GM21367 (cell line): ENCODE data around the gene CADPS2.

ENCODE experiments used
- ATAC-seq: cut with Tn5 transposase; IDR thresholded peaks from one replicate; pipeline ENCODE4 v1.9.1; 2021; ENCODE audit not compliant: unreplicated experiment

CADPS2 gene

GRCh38 chr7:122407195-122407594 is 479.1 kb downstream of the CADPS2 start:
- ATAC-seq, result no peak

DNA sequence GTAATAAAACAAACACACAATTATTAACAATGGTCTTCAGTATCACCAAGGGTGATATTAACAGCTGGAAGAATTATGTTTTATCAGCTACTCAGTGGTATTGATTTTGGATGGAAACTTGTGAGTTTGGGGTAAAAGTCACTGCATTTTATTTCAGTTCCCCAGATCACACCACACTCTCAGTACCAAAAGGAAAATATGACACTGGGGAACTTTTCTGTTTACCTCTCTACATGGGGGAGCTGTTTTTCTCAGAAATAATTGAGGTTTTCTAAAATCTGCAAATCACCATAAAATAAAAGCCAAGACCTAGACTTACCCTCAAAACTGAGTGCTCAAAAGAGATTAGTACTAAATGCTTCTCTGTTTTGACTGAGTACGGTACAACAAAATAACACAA is 483.1 kb downstream of the CADPS2 start:
- ATAC-seq, result no peak

DNA sequence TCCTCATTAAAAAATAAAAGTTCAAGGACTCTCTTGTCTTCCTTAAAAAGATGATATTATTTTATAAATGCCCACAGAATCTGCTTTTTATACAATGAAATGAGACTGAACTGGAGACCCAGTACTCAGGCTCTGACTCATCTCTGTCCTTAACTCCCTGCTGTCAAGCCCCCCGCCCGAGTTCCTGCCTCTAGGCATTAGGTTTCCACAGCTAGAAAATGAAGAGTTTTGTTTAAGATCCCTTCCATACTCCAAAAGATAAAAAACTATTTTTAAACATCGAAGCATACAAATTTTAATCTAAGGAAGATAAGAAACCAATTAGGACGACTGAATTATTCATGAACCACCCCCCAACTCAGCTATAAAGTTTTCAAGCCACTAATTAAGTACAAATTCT is 484.0 kb downstream of the CADPS2 start:
- ATAC-seq, result no peak

DNA sequence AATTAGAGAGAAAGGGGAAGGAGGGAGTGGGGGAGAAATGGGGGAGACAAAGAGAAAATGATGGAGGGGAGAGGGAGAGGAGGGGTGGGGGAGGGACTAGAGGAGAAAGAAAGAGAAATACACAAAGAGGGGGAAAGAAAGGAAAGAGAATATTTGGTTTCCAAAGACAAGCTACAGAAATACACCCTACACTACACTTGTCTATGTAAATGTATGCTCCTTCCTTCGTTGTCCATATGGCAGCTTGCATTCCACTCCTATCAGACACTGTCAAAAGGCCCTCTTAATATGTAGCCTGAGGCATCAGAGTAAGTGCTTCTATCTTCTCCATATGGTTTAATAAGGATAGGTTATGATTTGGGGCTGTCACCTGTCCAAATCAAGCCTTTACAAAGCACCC is 488.9 kb downstream of the CADPS2 start:
- ATAC-seq, result no peak

DNA sequence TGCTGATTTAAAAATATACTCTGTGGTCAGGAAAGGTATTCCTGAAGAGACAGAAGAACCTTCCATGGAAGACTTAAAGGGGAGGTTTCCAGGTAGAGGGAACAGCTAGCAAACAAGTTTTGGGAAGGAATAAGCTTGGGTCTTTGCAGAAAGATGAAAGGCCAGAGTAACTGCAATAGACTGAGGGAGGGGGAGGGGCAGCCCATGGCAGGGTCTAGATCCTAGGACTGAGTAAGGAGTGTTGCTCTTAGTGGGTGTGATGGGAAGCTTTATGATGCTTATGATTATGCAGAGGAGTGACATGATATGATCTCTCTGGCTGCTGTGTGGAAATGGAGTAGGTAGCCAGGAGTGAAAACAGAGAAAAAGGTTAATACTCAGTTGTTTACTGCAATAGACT is 491.7 kb downstream of the CADPS2 start:
- ATAC-seq, result no peak

DNA sequence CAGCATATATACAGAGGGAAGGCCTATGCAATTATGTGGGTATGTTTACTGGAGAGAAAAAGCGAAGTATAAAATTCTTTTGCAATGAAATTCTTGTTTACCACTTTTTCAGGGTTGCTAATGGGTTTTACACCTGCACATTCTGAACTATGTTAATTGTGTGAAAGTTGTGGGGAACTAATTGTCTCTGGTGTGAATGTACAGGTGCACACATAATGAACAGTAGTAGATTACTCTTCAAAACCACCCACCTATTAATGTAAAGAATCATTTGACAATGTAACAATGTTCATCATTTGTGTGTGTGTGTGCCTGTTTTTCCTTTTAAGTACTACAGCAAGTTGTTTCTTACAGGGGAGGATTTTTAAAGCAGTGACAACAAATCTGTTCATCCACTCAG is 501.7 kb downstream of the CADPS2 start:
- ATAC-seq, result no peak

- peak; percentile 80 for ATAC-seq
These were observed 502.3 kb downstream of the CADPS2 start for GRCh38 chr7:122383934-122384333.

DNA sequence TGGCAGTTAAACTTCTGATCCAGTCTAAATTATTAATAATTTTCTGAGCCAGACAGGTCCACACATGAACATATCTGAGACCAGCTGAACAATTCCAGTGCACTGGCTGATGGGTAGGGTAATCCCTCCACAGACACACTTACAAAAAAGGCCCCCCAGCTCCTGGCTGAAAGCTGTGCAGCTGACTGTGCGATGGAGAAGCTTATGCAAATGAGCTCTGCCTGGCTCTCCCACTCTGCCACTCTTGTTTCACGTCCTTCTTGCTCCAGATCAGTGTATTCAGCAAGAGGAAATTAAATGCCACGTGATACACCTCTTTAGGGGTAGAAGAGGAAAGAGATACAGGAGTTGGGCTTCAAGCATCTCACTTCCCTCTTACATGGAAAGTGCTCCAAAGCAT is 505.3 kb downstream of the CADPS2 start:
- no peak for ATAC-seq

DNA sequence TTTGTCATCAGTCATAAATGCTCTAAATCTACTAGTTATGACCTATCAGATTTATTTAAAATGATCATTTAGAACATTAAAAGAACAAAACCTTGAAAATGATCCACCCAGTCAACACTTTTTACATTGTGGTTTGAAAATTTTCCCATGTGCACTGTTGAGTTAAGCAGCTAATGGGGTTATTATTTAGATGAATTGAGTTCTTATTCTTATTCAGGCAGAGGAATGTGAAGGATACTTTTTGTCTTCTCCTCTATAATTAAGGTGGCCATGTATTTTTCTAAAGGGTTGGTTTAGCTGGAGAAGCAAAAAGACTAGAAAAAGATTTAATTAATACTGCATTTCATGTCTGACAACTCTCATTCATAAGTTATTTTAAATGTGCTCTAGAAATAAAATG is 506.8 kb downstream of the CADPS2 start:
- ATAC-seq, result no peak

- no peak for ATAC-seq
These were observed 516.5 kb downstream of the CADPS2 start for GRCh38 chr7:122369756-122370155.

DNA sequence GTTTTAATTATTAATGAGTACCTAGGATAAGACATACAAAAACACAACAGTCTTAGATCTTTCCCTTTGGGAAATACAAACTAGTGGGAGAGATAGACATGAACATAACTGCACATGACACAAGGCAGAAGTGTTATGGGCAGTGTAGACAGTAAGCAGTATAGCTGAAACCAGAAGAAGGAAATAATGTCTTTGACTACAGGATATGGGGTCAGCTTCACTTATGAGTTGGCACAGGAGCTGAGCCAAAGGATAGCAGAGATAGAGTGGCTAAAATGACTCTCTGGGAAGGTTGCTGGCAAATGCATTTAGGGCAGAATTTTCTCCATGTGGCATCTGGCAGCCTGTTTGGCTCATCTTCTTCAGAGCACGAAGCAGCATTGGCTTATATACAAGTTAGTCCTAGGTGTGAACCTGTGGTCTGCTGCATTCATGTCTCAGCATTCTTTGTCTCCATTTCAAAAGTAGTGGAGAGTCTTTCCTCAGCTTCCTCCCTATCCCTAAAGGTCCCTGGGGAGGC is 521.4 kb downstream of the CADPS2 start:
- ATAC-seq, result no peak

DNA sequence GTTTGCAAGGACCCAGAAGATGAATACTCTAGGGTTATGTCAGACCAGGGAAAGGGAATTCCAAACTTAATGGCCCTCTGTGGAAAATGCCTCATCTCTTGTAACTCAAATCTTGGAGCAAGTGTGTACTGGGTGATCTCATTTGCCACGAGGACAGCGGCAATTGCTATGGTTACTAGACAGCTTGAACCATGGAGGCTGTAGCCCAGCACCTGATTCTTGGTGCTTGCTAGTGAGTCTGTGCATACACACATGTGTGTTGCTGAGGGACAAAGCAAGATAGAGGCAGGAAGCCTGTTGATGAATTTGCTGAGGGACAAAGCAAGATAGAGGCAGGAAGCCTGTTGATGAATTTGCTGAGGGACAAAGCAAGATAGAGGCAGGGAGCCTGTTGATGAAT is 523.1 kb downstream of the CADPS2 start:
- ATAC-seq, result no peak

- ATAC-seq, result no peak
These were observed 523.8 kb downstream of the CADPS2 start for GRCh38 chr7:122362473-122362872.

DNA sequence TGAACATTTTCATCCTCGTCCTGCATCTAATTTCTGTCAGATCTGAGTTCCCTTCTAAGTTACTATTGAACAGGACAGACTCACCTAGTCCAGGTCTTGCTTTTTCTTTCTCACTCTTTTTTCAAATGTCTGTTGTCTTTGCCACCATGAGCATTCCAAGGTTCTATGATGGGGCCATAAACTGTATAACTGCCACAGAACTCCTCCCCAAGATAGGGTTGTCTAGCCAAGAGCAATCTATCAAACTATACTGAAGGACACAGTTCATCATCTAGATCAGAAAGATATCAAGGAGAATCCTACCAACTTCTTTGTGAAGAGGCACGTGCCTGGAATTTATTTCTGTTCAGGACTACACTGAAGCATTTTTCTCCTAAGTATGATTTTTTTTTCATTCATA is 531.6 kb downstream of the CADPS2 start:
- ATAC-seq, result no peak

DNA sequence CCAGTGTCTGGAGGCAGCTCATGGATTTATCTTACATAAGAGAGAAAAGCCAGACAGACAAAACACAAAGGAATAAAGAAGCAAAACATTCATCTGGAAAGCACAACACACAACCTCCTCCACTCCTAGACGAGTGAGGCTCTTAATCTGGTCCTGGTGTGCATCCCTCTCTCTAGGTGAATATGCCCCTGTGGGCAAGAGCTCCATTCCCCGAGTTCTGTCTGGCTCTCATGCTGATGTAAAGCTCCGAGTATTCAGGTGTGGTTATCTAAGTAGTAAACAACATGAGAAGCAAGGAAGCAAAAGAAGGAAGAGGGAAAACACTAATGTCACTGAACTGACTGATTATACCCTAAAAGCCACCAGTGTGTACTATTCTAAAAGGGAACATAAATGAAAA is 533.8 kb downstream of the CADPS2 start:
- no peak for ATAC-seq

DNA sequence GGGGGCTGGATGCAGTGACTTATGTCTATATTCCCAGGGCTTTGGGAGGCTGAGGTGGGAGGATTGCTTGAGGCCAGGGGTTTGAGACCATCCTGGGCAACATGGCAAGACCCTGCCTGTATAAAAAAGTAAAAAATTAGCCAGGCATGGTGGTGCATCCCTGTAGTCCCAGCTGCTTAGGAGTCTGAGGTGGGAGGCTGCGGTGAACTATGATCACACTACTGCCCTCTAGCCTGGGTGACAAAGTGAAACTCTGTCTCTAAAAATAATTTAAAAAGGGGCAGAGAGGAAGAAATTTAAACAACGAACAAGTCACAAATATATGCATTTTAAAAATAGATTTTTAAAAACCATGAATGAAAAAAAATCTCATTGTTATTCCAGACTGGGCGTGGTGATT is 535.6 kb downstream of the CADPS2 start:
- no peak for ATAC-seq

- no peak for ATAC-seq
These were observed 542.0 kb downstream of the CADPS2 start for GRCh38 chr7:122344303-122344620.

- ATAC-seq, result no peak
These were observed 542.5 kb downstream of the CADPS2 start for GRCh38 chr7:122343601-122344302.

DNA sequence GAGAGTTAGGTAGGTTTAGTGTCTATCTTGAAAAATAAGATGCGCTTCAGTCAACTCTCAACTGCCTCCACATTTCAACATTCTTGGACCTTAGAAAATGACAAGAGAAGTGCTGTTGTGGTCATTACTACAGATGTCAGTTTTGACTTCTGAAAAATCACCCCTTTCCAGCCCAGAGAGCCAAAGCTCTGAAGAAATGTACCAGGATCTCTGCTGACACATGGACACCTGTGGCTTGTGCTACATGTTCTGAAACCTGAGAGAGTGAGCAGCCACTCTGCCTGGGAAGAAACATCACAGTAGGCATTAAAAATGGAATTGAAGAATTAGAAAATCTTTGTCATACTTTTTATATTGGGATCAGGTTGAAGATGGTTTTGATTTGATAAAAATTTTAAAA is 545.8 kb downstream of the CADPS2 start:
- no peak for ATAC-seq

DNA sequence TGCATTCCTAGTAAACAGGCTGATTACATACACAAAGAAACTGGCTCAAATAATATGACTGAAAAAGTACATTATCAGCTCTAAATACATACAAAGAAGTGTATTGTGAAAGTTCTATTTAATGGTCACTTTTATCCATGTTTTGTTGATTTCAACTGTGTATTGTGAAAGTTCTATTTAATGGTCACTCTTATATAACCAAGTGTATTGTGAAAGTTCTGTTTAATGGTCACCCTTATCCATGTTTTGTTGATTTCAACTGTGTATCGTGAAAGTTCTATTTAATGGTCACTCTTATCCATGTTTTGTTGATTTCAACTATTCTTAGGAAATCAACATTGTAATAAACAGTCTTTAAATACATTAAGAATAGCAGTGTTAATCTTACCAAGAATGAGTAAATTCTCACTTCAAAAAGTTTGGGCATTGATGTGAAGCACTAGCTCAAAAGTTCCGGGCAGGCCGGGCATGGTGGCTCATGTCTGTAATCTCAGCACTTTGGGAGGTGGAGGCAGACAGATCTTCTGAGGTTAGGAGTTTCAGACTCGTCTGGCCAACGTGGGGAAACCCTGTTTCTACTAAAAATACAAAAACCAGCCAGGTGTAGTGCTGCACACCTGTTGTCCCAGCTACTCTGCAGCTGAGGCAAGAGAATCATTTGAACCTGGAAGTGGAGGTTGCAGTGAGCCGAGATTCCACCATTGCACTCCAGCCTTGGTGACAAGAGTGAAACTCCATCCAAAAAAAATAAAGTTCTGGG is 546.9 kb downstream of the CADPS2 start:
- ATAC-seq, result no peak

GRCh38 chr7:122337011-122337410 is 549.2 kb downstream of the CADPS2 start:
- ATAC-seq, result no peak

DNA sequence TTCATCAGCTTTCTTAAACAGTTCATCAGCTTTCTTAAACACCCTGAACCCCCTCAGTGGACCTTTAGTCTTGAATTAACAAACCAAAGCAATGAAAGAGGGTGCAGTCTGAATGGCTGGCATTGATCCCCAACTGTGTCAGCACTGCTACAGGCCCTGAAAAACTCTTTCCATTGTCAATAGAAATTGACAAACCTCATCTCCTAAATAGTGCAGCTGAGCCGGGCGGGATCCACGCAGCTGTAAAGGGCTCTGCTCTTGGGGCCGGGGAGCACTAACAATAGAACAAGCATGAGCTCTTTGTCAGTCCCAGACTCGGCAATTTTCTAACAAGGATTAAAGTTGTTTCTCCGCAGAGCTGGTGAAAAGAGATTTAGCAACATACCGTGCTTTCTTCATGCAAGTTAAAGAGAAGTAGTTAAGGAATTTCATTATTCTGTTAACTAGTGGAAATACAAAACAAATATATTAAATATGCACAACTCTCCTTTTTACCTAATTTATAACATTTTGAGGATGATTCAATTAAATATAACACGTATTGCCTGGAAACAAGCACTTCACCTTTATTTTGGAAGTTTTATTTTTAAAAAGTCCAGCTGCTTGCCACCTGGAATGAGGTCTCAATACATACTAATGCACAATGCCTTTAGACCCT is 557.0 kb downstream of the CADPS2 start:
- no peak for ATAC-seq
